PFSK-1 (cell line): ENCODE results near the gene ZNHIT1.

Experiments used
- FOXP2 ChIP-seq: optimal IDR thresholded peaks from 2 replicates; pipeline ENCODE3; 2011; ENCODE audit warnings: borderline replicate concordance, control low read depth, inconsistent platforms; ENCODE audit not compliant: insufficient read depth; ENCODE audit errors: extremely low read length, extremely low read depth
- POLR2AphosphoS5 ChIP-seq: IDR thresholded peaks from 2 replicates; pipeline ENCODE4 v1.6.1; 2012; ENCODE audit warnings: low read depth, mild to moderate bottlenecking, control low read depth, low read length, moderate library complexity
- SIN3A ChIP-seq: IDR thresholded peaks from 2 replicates; pipeline ENCODE4 v1.6.1; 2012; ENCODE audit warnings: mild to moderate bottlenecking, low read length, moderate library complexity, borderline replicate concordance; ENCODE audit not compliant: insufficient read depth
- TAF1 ChIP-seq: IDR thresholded peaks from 2 replicates; pipeline ENCODE4 v1.6.1; 2012; ENCODE audit warnings: low read length, control low read depth, borderline replicate concordance; ENCODE audit not compliant: insufficient read depth
- TF ChIP-seq, protein P1 (sequence below), 2 experiments: IDR thresholded peaks; 2 replicates each; pipeline versions ENCODE4 v1.6.1 to v1.8.0; 2011 to 2012; ENCODE audit warnings: low read depth in 2 of 2, low read length in 2 of 2, control low read depth in 1 of 2, inconsistent platforms in 1 of 2, mild to moderate bottlenecking in 1 of 2, moderate library complexity in 1 of 2; ENCODE audit not compliant: insufficient read depth in 1 of 2

The ZNHIT1 gene

DNA sequence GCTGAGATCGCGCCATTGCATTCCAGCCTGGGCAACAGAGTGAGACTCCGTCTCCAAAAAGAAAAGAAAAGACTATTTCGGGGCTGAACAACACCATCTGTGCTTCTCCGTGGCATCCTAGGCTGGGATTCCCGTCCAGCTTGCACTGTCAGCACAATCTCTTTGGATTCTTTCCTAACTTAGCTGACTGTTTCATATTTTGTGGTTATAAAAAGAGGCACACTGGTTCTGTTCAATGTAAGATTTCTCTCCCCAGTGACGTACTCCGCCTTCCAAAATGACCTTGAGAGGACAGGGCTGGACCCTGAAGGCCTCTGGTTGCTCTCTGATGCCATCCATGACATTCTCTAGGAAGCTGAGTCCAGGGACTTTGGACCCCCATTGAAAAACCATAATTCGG, 8.8 kb downstream of the ZNHIT1 start:
- TF ChIP-seq FOXP2 (no peak), SIN3A (no peak), POLR2AphosphoS5 (no peak), TAF1 (no peak)
- TF ChIP-seq, protein P1, sequence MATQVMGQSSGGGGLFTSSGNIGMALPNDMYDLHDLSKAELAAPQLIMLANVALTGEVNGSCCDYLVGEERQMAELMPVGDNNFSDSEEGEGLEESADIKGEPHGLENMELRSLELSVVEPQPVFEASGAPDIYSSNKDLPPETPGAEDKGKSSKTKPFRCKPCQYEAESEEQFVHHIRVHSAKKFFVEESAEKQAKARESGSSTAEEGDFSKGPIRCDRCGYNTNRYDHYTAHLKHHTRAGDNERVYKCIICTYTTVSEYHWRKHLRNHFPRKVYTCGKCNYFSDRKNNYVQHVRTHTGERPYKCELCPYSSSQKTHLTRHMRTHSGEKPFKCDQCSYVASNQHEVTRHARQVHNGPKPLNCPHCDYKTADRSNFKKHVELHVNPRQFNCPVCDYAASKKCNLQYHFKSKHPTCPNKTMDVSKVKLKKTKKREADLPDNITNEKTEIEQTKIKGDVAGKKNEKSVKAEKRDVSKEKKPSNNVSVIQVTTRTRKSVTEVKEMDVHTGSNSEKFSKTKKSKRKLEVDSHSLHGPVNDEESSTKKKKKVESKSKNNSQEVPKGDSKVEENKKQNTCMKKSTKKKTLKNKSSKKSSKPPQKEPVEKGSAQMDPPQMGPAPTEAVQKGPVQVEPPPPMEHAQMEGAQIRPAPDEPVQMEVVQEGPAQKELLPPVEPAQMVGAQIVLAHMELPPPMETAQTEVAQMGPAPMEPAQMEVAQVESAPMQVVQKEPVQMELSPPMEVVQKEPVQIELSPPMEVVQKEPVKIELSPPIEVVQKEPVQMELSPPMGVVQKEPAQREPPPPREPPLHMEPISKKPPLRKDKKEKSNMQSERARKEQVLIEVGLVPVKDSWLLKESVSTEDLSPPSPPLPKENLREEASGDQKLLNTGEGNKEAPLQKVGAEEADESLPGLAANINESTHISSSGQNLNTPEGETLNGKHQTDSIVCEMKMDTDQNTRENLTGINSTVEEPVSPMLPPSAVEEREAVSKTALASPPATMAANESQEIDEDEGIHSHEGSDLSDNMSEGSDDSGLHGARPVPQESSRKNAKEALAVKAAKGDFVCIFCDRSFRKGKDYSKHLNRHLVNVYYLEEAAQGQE (IDR thresholded peaks at IDR 0.05; ENCODE audit: insufficient read depth in 1 of 2, low read depth in 2 of 2, low read length in 2 of 2), result no peak

- no peak for TF ChIP-seq TAF1
- no peak for TF ChIP-seq FOXP2
- TF ChIP-seq SIN3A, result no peak
Observed at GRCh38 chr7:101231644-101232043, 13.7 kb downstream of the ZNHIT1 start.

DNA sequence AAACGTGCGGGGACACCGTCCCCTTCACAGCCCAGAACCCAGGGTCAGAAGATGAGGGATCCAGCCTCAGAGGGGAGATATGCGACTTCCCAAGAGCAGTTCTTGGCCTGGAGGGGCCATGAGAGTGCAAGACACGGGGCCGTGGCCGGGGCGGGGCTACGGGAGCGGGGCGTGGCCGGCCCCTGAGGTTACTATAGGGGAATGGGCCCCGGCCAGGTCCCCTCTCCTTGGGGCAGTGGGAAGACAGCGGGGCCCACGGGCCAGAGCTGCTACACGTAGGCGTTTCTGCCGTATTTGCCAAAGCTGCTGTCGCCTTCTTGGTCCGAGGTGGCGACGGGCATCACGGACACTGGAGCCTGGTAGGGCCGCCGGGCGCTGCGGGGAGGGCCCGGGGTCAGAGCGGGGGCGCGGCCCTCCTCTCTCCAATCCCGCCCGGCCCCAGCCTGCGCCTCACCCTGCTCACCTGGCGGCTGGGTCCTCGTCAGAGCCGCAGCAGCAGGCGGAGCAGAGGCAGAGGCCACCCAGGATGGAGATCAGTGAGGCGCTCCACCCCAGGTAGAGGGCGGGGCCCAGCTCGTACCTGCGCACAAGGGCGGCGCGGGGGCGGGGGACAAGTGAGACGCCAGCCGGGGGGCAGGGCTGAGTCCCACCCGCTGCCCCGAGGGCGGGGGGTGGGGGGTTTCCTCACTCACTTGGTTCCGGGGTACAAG, 14.3 kb downstream of the ZNHIT1 start:
- TF ChIP-seq SIN3A, result no peak
- TF ChIP-seq POLR2AphosphoS5, result no peak
- TF ChIP-seq, protein P1 (IDR thresholded peaks at IDR 0.05; ENCODE audit: insufficient read depth in 1 of 2, low read depth in 2 of 2, low read length in 2 of 2), result no peak
- TF ChIP-seq TAF1, result no peak
- TF ChIP-seq FOXP2, result no peak

DNA sequence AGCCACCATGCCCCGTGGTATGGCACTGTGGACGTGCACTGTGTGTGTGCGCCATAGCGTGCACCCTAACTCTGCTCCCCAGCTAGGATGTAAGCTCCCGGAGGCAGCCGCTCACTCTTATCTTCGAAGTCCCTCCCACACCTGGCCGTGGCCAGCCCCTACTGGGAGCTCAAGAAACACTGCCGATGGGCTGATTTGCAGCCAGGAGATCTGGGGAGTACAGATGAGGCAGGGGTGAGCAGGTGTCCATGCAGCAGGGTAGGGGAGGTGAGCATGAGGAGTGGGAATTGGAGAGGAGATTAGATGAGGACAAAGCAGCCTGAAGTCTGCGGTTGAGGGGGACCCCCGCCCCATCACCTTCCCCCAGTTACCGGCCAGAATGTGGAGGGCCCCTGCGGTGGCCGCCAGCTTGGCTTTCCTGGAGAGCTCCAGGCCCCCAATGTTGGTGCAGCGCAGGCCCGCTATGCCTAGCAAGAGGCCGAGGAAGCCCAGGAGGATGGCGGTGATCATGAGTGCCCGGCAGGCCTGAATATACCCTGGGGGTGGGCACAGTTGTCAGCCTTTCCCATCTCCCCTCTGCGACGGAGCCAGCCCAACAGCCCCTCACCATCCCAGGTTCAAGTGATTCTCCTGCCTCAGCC, 16.1 kb downstream of the ZNHIT1 start:
- TF ChIP-seq POLR2AphosphoS5, result no peak
- no peak for TF ChIP-seq SIN3A
- no peak for TF ChIP-seq FOXP2
- TF ChIP-seq TAF1, result no peak

- TF ChIP-seq FOXP2 (no peak), SIN3A (no peak), TAF1 (no peak), POLR2AphosphoS5 (no peak)
- TF ChIP-seq, protein P1 (IDR thresholded peaks at IDR 0.05; ENCODE audit: insufficient read depth in 1 of 2, low read depth in 2 of 2, low read length in 2 of 2), result no peak
Observed at GRCh38 chr7:101234636-101235035, 16.7 kb downstream of the ZNHIT1 start.

- TF ChIP-seq, protein P1 (IDR thresholded peaks at IDR 0.05; ENCODE audit: insufficient read depth in 1 of 2, low read depth in 2 of 2, low read length in 2 of 2), result no peak
- no peak for TF ChIP-seq SIN3A
Observed at GRCh38 chr7:101235050-101235449, 17.1 kb downstream of the ZNHIT1 start.
